ENCODE measurements around the gene GMNC.

Gene GMNC

GRCh38 chr3:190854062-190854461 is 8.4 kb downstream of the GMNC start:
- Histone ChIP-seq H3K36me3 (ENCODE audit: control insufficient read depth in 5 of 5, insufficient read depth in 5 of 5, low read length in 5 of 5) (no peaks in the 10 kb centered on the region), H3K4me3 (ENCODE audit: low read depth in 1 of 5, low read length in 5 of 5) (no peak overlapping the region), H3K4me1 (ENCODE audit: control insufficient read depth in 5 of 5, insufficient read depth in 5 of 5, low read length in 5 of 5) (no peaks in the 10 kb centered on the region), H3K9ac (ENCODE audit: low read length in 5 of 5) (no peak overlapping the region), H3K9me3 (ENCODE audit: control insufficient read depth in 5 of 5, low read length in 5 of 5) (peaks cover 0 to 6% (median 0%) of the 10 kb centered on the region in 5 donors), H3K27ac (ENCODE audit: low read depth, low read length) (no peak overlapping the region), H3K27me3 (ENCODE audit: control insufficient read depth in 5 of 5, insufficient read depth in 4 of 5, low read length in 5 of 5) (no peaks in the 10 kb centered on the region)

GRCh38 chr3:190853464-190853863 is 9.0 kb downstream of the GMNC start:
- no peaks in the 10 kb centered on the region for H3K4me1 ChIP-seq (ENCODE audit: control insufficient read depth in 5 of 5, insufficient read depth in 5 of 5, low read length in 5 of 5)
- H3K27me3 ChIP-seq (ENCODE audit: control insufficient read depth in 5 of 5, insufficient read depth in 4 of 5, low read length in 5 of 5): no peaks in the 10 kb centered on the region
- no peak overlapping the region for H3K4me3 ChIP-seq (ENCODE audit: low read depth in 1 of 5, low read length in 5 of 5)
- no peak overlapping the region for H3K27ac ChIP-seq (ENCODE audit: low read depth, low read length)
- H3K9ac ChIP-seq (ENCODE audit: low read length in 5 of 5): no peak overlapping the region
- peaks cover 0 to 6% (median 0%) of the 10 kb centered on the region in 5 donors for H3K9me3 ChIP-seq (ENCODE audit: control insufficient read depth in 5 of 5, low read length in 5 of 5)
- H3K36me3 ChIP-seq (ENCODE audit: control insufficient read depth in 5 of 5, insufficient read depth in 5 of 5, low read length in 5 of 5): no peaks in the 10 kb centered on the region

GRCh38 chr3:190849607-190850006 is 12.9 kb downstream of the GMNC start:
- Histone ChIP-seq H3K27ac (ENCODE audit: low read depth, low read length) (no peak overlapping the region), H3K4me3 (ENCODE audit: low read depth in 1 of 5, low read length in 5 of 5) (no peak overlapping the region), H3K9ac (ENCODE audit: low read length in 5 of 5) (no peak overlapping the region), H3K4me1 (ENCODE audit: control insufficient read depth in 5 of 5, insufficient read depth in 5 of 5, low read length in 5 of 5) (no peaks in the 10 kb centered on the region), H3K9me3 (ENCODE audit: control insufficient read depth in 5 of 5, low read length in 5 of 5) (no peaks in the 10 kb centered on the region), H3K27me3 (ENCODE audit: control insufficient read depth in 5 of 5, insufficient read depth in 4 of 5, low read length in 5 of 5) (no peaks in the 10 kb centered on the region), H3K36me3 (ENCODE audit: control insufficient read depth in 5 of 5, insufficient read depth in 5 of 5, low read length in 5 of 5) (no peaks in the 10 kb centered on the region)

- Histone ChIP-seq H3K4me1 (ENCODE audit: control insufficient read depth in 5 of 5, insufficient read depth in 5 of 5, low read length in 5 of 5) (no peaks in the 10 kb centered on the region), H3K4me3 (ENCODE audit: low read depth in 1 of 5, low read length in 5 of 5) (no peak overlapping the region), H3K36me3 (ENCODE audit: control insufficient read depth in 5 of 5, insufficient read depth in 5 of 5, low read length in 5 of 5) (no peaks in the 10 kb centered on the region), H3K27ac (ENCODE audit: low read depth, low read length) (no peak overlapping the region), H3K27me3 (ENCODE audit: control insufficient read depth in 5 of 5, insufficient read depth in 4 of 5, low read length in 5 of 5) (no peaks in the 10 kb centered on the region), H3K9me3 (ENCODE audit: control insufficient read depth in 5 of 5, low read length in 5 of 5) (no peaks in the 10 kb centered on the region), H3K9ac (ENCODE audit: low read length in 5 of 5) (no peak overlapping the region)
These were observed 13.6 kb downstream of the GMNC start for GRCh38 chr3:190848870-190849269.

GRCh38 chr3:190847436-190847835 is 15.1 kb downstream of the GMNC start:
- no peaks in the 10 kb centered on the region for H3K4me1 ChIP-seq (ENCODE audit: control insufficient read depth in 5 of 5, insufficient read depth in 5 of 5, low read length in 5 of 5)
- no peak overlapping the region for H3K9ac ChIP-seq (ENCODE audit: low read length in 5 of 5)
- H3K27me3 ChIP-seq (ENCODE audit: control insufficient read depth in 5 of 5, insufficient read depth in 4 of 5, low read length in 5 of 5): no peaks in the 10 kb centered on the region
- H3K4me3 ChIP-seq (ENCODE audit: low read depth in 1 of 5, low read length in 5 of 5): no peak overlapping the region
- H3K9me3 ChIP-seq (ENCODE audit: control insufficient read depth in 5 of 5, low read length in 5 of 5): no peaks in the 10 kb centered on the region
- H3K27ac ChIP-seq (ENCODE audit: low read depth, low read length): no peak overlapping the region
- no peaks in the 10 kb centered on the region for H3K36me3 ChIP-seq (ENCODE audit: control insufficient read depth in 5 of 5, insufficient read depth in 5 of 5, low read length in 5 of 5)

GRCh38 chr3:190840146-190840545 is 22.3 kb downstream of the GMNC start:
- no peak overlapping the region for H3K27ac ChIP-seq (ENCODE audit: low read depth, low read length)
- no peaks in the 10 kb centered on the region for H3K4me1 ChIP-seq (ENCODE audit: control insufficient read depth in 5 of 5, insufficient read depth in 5 of 5, low read length in 5 of 5)
- H3K9ac ChIP-seq (ENCODE audit: low read length in 5 of 5): no peak overlapping the region
- no peaks in the 10 kb centered on the region for H3K9me3 ChIP-seq (ENCODE audit: control insufficient read depth in 5 of 5, low read length in 5 of 5)
- H3K4me3 ChIP-seq (ENCODE audit: low read depth in 1 of 5, low read length in 5 of 5): no peak overlapping the region
- no peaks in the 10 kb centered on the region for H3K36me3 ChIP-seq (ENCODE audit: control insufficient read depth in 5 of 5, insufficient read depth in 5 of 5, low read length in 5 of 5)
- H3K27me3 ChIP-seq (ENCODE audit: control insufficient read depth in 5 of 5, insufficient read depth in 4 of 5, low read length in 5 of 5): no peaks in the 10 kb centered on the region

GRCh38 chr3:190831225-190831624 is 31.3 kb downstream of the GMNC start:
- Histone ChIP-seq H3K27me3 (ENCODE audit: control insufficient read depth in 5 of 5, insufficient read depth in 4 of 5, low read length in 5 of 5) (no peaks in the 10 kb centered on the region), H3K4me3 (ENCODE audit: low read depth in 1 of 5, low read length in 5 of 5) (no peak overlapping the region), H3K9ac (ENCODE audit: low read length in 5 of 5) (no peak overlapping the region), H3K27ac (ENCODE audit: low read depth, low read length) (no peak overlapping the region), H3K9me3 (ENCODE audit: control insufficient read depth in 5 of 5, low read length in 5 of 5) (no peaks in the 10 kb centered on the region), H3K36me3 (ENCODE audit: control insufficient read depth in 5 of 5, insufficient read depth in 5 of 5, low read length in 5 of 5) (no peaks in the 10 kb centered on the region), H3K4me1 (ENCODE audit: control insufficient read depth in 5 of 5, insufficient read depth in 5 of 5, low read length in 5 of 5) (no peaks in the 10 kb centered on the region)

- Histone ChIP-seq H3K27me3 (ENCODE audit: control insufficient read depth in 5 of 5, insufficient read depth in 4 of 5, low read length in 5 of 5) (no peaks in the 10 kb centered on the region), H3K4me1 (ENCODE audit: control insufficient read depth in 5 of 5, insufficient read depth in 5 of 5, low read length in 5 of 5) (no peaks in the 10 kb centered on the region), H3K9ac (ENCODE audit: low read length in 5 of 5) (no peak overlapping the region), H3K36me3 (ENCODE audit: control insufficient read depth in 5 of 5, insufficient read depth in 5 of 5, low read length in 5 of 5) (no peaks in the 10 kb centered on the region), H3K9me3 (ENCODE audit: control insufficient read depth in 5 of 5, low read length in 5 of 5) (no peaks in the 10 kb centered on the region), H3K27ac (ENCODE audit: low read depth, low read length) (no peak overlapping the region), H3K4me3 (ENCODE audit: low read depth in 1 of 5, low read length in 5 of 5) (no peak overlapping the region)
These were observed 32.5 kb downstream of the GMNC start for GRCh38 chr3:190830031-190830430.

GRCh38 chr3:190826018-190826417 is 36.5 kb downstream of the GMNC start:
- H3K4me1 ChIP-seq (ENCODE audit: control insufficient read depth in 5 of 5, insufficient read depth in 5 of 5, low read length in 5 of 5): no peaks in the 10 kb centered on the region
- no peak overlapping the region for H3K9ac ChIP-seq (ENCODE audit: low read length in 5 of 5)
- no peaks in the 10 kb centered on the region for H3K27me3 ChIP-seq (ENCODE audit: control insufficient read depth in 5 of 5, insufficient read depth in 4 of 5, low read length in 5 of 5)
- H3K36me3 ChIP-seq (ENCODE audit: control insufficient read depth in 5 of 5, insufficient read depth in 5 of 5, low read length in 5 of 5): no peaks in the 10 kb centered on the region
- no peaks in the 10 kb centered on the region for H3K9me3 ChIP-seq (ENCODE audit: control insufficient read depth in 5 of 5, low read length in 5 of 5)
- H3K4me3 ChIP-seq (ENCODE audit: low read depth in 1 of 5, low read length in 5 of 5): no peak overlapping the region
- H3K27ac ChIP-seq (ENCODE audit: low read depth, low read length): no peak overlapping the region

- Histone ChIP-seq H3K9ac (ENCODE audit: low read length in 5 of 5) (no peak overlapping the region), H3K27ac (ENCODE audit: low read depth, low read length) (no peak overlapping the region), H3K27me3 (ENCODE audit: control insufficient read depth in 5 of 5, insufficient read depth in 4 of 5, low read length in 5 of 5) (no peaks in the 10 kb centered on the region), H3K4me3 (ENCODE audit: low read depth in 1 of 5, low read length in 5 of 5) (no peak overlapping the region), H3K36me3 (ENCODE audit: control insufficient read depth in 5 of 5, insufficient read depth in 5 of 5, low read length in 5 of 5) (no peaks in the 10 kb centered on the region), H3K9me3 (ENCODE audit: control insufficient read depth in 5 of 5, low read length in 5 of 5) (no peaks in the 10 kb centered on the region), H3K4me1 (ENCODE audit: control insufficient read depth in 5 of 5, insufficient read depth in 5 of 5, low read length in 5 of 5) (no peaks in the 10 kb centered on the region)
These were observed 37.0 kb downstream of the GMNC start for GRCh38 chr3:190825386-190826016.
